DOHH2 (cell line): Measurements from ENCODE around the gene IMMP2L.

ENCODE experiments used
- CTCF ChIP-seq: fragments of 200-600 bp; sonication (generic); IDR thresholded peaks from one replicate; pipeline ENCODE4 v1.5.1; 2014; ENCODE audit warnings: antibody characterized with exemption, mild to moderate bottlenecking, low read depth, low read length; ENCODE audit not compliant: poor library complexity, severe bottlenecking
- EZH2phosphoT487 ChIP-seq: fragments of 200-600 bp; sonication (generic); IDR thresholded peaks from 2 replicates; pipeline ENCODE4 v1.6.1; 2017; ENCODE audit warnings: borderline replicate concordance, mild to moderate bottlenecking, antibody characterized with exemption, low read length, moderate library complexity, mixed read lengths

GRCh38 chr7:111571720-111572119, 9.4 kb upstream of the IMMP2L start:
- TF ChIP-seq CTCF (no peak), EZH2phosphoT487 (no peak)
